ENCODE measurements around the gene PKN1.
"Not testable (repeated sequence)": the region's sequence is repeated elsewhere in the genome, so short reads cannot be mapped to it uniquely, and the experiment has no call there.

PKN1 gene

GRCh38 chr19:14432791-14433553 lies at the start of gene PKN1:
TSS of gene PKN1 (plus strand) at chr19:14433306. CDS start at chr19:14433522, 216 bp downstream.
- peak; percentile 93 for DNase-seq

- peak; percentile 98 for DNase-seq
These were observed 49.2 kb upstream of the PKN1 start for GRCh38 chr19:14383661-14384555.

- DNase-seq = no peak
These were observed 47.6 kb upstream of the PKN1 start for GRCh38 chr19:14385492-14385891.

GRCh38 chr19:14390548-14390947 lies 42.6 kb upstream of the PKN1 start:
- DNase-seq = no peak

GRCh38 chr19:14391156-14391821 lies 41.8 kb upstream of the PKN1 start:
- DNase-seq = peak; percentile 91

GRCh38 chr19:14393329-14393728 lies 39.8 kb upstream of the PKN1 start:
- no peak for DNase-seq

- DNase-seq = no peak
These were observed 38.9 kb upstream of the PKN1 start for GRCh38 chr19:14394167-14394566.

GRCh38 chr19:14395262-14395661 lies 37.8 kb upstream of the PKN1 start:
- no peak for DNase-seq

GRCh38 chr19:14395710-14396336 lies 37.3 kb upstream of the PKN1 start:
- no peak for DNase-seq

- not testable (repeated sequence) for DNase-seq
These were observed 36.4 kb upstream of the PKN1 start for GRCh38 chr19:14396730-14397129.

GRCh38 chr19:14397168-14397567 lies 35.9 kb upstream of the PKN1 start:
- not testable (repeated sequence) for DNase-seq

- DNase-seq = no peak
These were observed 32.1 kb upstream of the PKN1 start for GRCh38 chr19:14400951-14401431.

GRCh38 chr19:14401468-14402195 lies 31.5 kb upstream of the PKN1 start:
- DNase-seq = no peak

- peak; percentile 40 for DNase-seq
These were observed 30.6 kb upstream of the PKN1 start for GRCh38 chr19:14402332-14403144.

- DNase-seq = not testable (repeated sequence)
These were observed 29.8 kb upstream of the PKN1 start for GRCh38 chr19:14403145-14403930.

- no peak for DNase-seq
These were observed 28.8 kb upstream of the PKN1 start for GRCh38 chr19:14404312-14404711.

- DNase-seq = peak; percentile 73
These were observed 27.7 kb upstream of the PKN1 start for GRCh38 chr19:14405380-14405757.

- DNase-seq = peak; percentile 100
These were observed 27.1 kb upstream of the PKN1 start for GRCh38 chr19:14405758-14406644.

Data from OCI-M1 (cell line).